Activated CD8-positive, alpha-beta memory T cell treated with anti-CD3 and anti-CD28 coated beads, Interleukin-2, amount 50 U/mL, for 24 hours (primary cell): ENCODE measurements around the gene CYBB.

Source experiments
- DNase-seq: peaks from one replicate; pipeline ENCODE4 v3.0.0-alpha.2; 2020; ENCODE audit errors: extremely low read depth

The CYBB gene

GRCh38 chrX:37844622-37845021 is 64.8 kb downstream of the CYBB start:
- no peak for DNase-seq

- no peak for DNase-seq
Observed at GRCh38 chrX:37846141-37846540, 66.3 kb downstream of the CYBB start.

- no peak for DNase-seq
Observed at GRCh38 chrX:37846558-37846933, 66.7 kb downstream of the CYBB start.

- DNase-seq = peak; percentile 34
Observed at GRCh38 chrX:37846934-37847732, 67.3 kb downstream of the CYBB start, which contains the start of gene DYNLT3. TSS of gene DYNLT3 (minus strand) at chrX:37847571. CDS start at chrX:37847510, 61 bp downstream.

- no peak for DNase-seq
Observed at GRCh38 chrX:37847733-37848197, 67.9 kb downstream of the CYBB start.

GRCh38 chrX:37854148-37854547 is 74.3 kb downstream of the CYBB start:
- DNase-seq = no peak

GRCh38 chrX:37854748-37855147 is 74.9 kb downstream of the CYBB start:
- no peak for DNase-seq

- DNase-seq = no peak
Observed at GRCh38 chrX:37860721-37861120, 80.9 kb downstream of the CYBB start.

- DNase-seq = no peak
Observed at GRCh38 chrX:37862851-37863250, 83.0 kb downstream of the CYBB start.
